Thymus (tissue), 14 donors: Measurements from ENCODE around the gene TRIM74. TPM values are rescaled to one million over a fixed set of nuclear protein-coding genes. Genes with fewer than 3 reads are reported as not detected.
"Not testable (repeated sequence)": the region's sequence is repeated elsewhere in the genome, so short reads cannot be mapped to it uniquely, and the experiment has no call there.

Experiments
- DNase-seq, 9 donors: peaks; one replicate each; pipeline ENCODE4 v3.0.0-alpha.2; 2013; ENCODE audit warnings: low spot score in 9 of 9, low read depth in 6 of 9, missing footprints in 1 of 9
- H3K27ac ChIP-seq, 2 donors: one replicate each; pipeline ENCODE4 v1.5.1; 2013; ENCODE audit warnings: control low read depth in 1 of 2, low read depth in 1 of 2, low read length in 1 of 2, mild to moderate bottlenecking in 1 of 2, moderate library complexity in 1 of 2
- H3K27me3 ChIP-seq, 2 donors: one replicate each; pipeline ENCODE4 v1.5.1; 2013; ENCODE audit warnings: low read length in 1 of 2; ENCODE audit not compliant: control insufficient read depth in 2 of 2, insufficient read depth in 1 of 2
- H3K36me3 ChIP-seq, 2 donors: one replicate each; pipeline ENCODE4 v1.5.1; 2013; ENCODE audit warnings: low read length in 1 of 2, mild to moderate bottlenecking in 1 of 2, moderate library complexity in 1 of 2; ENCODE audit not compliant: control insufficient read depth in 2 of 2, insufficient read depth in 2 of 2
- H3K4me1 ChIP-seq, 2 donors: one replicate each; pipeline ENCODE4 v1.5.1; 2013; ENCODE audit warnings: low read length in 2 of 2; ENCODE audit not compliant: control insufficient read depth in 2 of 2, insufficient read depth in 2 of 2
- H3K4me3 ChIP-seq, 2 donors: one replicate each; pipeline ENCODE4 v1.5.1; 2013; ENCODE audit warnings: low read length in 2 of 2, control low read depth in 1 of 2, mild to moderate bottlenecking in 1 of 2
- H3K9me3 ChIP-seq, 2 donors: one replicate each; pipeline ENCODE4 v1.5.1; 2013; ENCODE audit warnings: low read length in 1 of 2, mild to moderate bottlenecking in 1 of 2; ENCODE audit not compliant: control insufficient read depth in 2 of 2, insufficient read depth in 1 of 2
- WGBS: extraction: QIAGEN DNeasy Blood & Tissue Kit; methylation state at CpG from one replicate; pipeline ENCODE4 v1.1.7; 2013; 5-methylcytosine and 5-hydroxymethylcytosine counted together
- long read RNA-seq, 10 donors: transcript quantifications; one replicate each; lab custom pipeline, GENCODE V29; 2026
- polyA plus RNA-seq: library from polyadenylated mRNA; stranded (reverse); fragments of 200-250 nt; gene quantifications from one replicate; pipeline ENCODE4 v1.2.3, GENCODE V29; 2013
- total RNA-seq: library from RNA; stranded (reverse); fragments of 120-200 nt; gene quantifications from one replicate; pipeline ENCODE4 v1.2.4, GENCODE V29; 2013
- donor health status: healthy.

TRIM74 gene
- total RNA-seq = 0.09 TPM
- polyA plus RNA-seq = 3.2 TPM
- long read RNA-seq, donor 1 = 0 reads
- long read RNA-seq, donor 2 = 0 reads
- long read RNA-seq, donor 3 = 0 reads
- long read RNA-seq, donor 4 = 0 reads
- long read RNA-seq, donor 5 = 0 reads
- long read RNA-seq, donor 6 = 0 reads
- long read RNA-seq, donor 7 = 0 reads
- long read RNA-seq, donor 8 = 0 reads
- long read RNA-seq, donor 9 = 0 reads
- long read RNA-seq, donor 10 = 0 reads

DNA sequence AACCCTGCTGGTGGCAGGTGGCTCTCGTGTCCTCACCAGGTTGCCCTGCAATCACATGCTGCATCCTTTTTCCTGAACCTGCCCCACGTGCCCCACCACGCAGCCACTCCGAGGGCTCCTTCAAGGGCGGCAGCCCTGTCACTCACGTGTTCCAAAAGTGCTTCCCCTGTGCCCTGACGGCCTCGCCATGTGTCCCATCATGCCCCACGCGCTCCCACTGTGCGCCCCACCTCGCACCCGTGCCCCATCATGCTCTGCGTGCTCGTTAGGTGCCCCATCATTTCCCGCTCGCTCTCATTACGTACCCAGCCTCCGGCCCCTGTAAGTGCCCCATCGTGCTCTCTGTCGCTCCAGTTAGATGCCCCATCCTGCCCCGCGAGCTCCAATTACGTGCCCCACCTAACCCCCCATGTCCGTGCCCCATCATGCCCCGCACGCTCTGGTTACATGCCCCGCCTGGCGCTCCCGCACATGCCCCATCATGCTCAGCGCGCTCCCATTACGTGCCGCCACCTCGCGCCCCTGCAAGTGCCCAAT lies at the start of gene TRIM74:
Gene TRIM74 (minus strand): TSS at position 487 of the 537 bp plus-strand sequence. CDS start 3,309 bp downstream, outside the sequence.
- not testable (repeated sequence) for H3K4me1 ChIP-seq, H3K27ac ChIP-seq, H3K27me3 ChIP-seq, H3K4me3 ChIP-seq, H3K9me3 ChIP-seq, H3K36me3 ChIP-seq, DNase-seq
- 59% methylated on average over 11 of the region's 36 CpGs for WGBS

DNA sequence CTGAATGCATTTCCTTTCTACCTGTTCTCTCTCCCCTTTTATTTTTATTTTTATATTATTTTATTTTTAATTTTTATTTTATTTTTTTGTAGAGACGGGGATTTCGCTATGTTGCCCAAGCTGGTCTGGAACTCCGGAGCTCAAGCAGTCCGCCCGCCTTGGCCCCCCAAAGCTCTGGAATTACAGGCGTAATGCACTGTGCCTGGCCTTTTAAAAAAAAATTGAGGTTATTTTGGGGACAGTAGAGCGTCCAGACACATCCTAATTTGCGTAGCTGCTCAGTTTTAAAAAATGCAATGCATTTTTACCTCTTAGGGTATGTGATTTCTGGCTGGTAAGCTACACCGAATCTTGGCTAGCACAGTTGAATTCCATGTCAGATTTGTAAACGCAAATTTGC lies 37.2 kb upstream of the TRIM74 start:
- H3K4me1 ChIP-seq, H3K27me3 ChIP-seq, H3K9me3 ChIP-seq, H3K27ac ChIP-seq, H3K4me3 ChIP-seq, H3K36me3 ChIP-seq: not testable (repeated sequence)
- WGBS = 31% methylated on average over 10 of the region's 10 CpGs
- DNase-seq = peak in 1 of 9 donors; percentile 0

DNA sequence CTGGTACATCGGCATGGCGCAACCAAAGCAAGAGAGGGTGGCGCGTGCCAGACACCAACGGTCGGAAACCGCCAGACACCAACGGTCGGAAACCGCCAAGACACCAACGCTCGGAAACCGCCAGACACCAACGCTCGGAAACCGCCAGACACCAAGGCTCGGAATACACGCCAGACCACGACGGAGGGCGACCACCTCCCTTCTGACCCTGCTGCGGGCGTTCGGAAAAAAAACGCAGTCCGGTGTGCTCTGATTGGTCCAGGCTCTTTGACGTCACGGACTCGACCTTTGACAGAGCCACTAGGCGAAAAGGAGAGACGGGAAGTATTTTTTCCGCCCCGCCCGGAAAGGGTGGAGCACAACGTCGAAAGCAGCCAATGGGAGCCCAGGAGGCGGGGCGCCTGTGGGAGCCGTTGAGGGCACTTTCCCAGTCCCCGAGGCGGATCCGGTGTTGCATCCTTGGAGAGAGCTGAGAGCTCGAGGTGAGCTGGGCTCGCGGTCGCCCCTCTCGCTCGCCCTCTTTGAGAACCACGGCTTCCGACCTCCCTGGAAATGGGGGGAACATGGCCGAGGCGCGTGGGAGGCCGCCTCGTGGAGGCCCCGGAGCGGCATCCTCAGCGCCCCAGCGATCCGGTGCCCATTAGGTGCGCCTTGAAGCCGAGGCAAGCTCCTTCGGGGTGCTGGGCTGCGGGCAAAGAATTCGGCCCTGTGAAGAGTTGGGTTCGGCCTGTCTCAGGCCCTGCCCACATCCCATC lies 36.6 kb upstream of the TRIM74 start:
- under 1% methylated on average over 50 of the region's 66 CpGs for WGBS
- not testable (repeated sequence) for H3K36me3 ChIP-seq, H3K4me1 ChIP-seq, H3K9me3 ChIP-seq, H3K27me3 ChIP-seq
- H3K4me3 ChIP-seq = peak overlapping the region; percentile 51 to 52
- H3K27ac ChIP-seq = peak overlapping the region; percentile 78 to 95
- DNase-seq = peak in 6 of 9 donors; percentile 65 to 79 (median 72)

DNA sequence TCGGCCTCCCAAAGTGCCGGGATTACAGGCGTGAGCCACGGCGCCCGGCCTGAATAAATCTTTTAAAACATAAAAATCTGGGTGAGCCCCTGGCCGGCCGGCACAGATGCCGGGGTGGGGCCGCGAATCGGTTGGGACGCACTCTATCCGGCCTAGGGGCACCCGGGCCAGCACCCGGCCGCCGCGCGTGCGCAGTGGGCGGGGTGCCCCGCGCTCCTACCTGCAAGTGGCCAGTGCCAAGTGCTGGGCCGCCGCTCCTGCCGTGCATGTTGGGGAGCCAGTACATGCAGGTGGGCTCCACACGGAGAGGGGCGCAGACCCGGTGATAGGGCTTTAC lies 36.1 kb upstream of the TRIM74 start:
- H3K36me3 ChIP-seq, H3K4me1 ChIP-seq, DNase-seq, H3K9me3 ChIP-seq, H3K27me3 ChIP-seq: not testable (repeated sequence)
- WGBS = under 1% methylated on average over 17 of the region's 30 CpGs
- Histone ChIP-seq H3K4me3 (peak overlapping the region; percentile 51 to 52), H3K27ac (peak overlapping the region; percentile 78 to 83)

DNA sequence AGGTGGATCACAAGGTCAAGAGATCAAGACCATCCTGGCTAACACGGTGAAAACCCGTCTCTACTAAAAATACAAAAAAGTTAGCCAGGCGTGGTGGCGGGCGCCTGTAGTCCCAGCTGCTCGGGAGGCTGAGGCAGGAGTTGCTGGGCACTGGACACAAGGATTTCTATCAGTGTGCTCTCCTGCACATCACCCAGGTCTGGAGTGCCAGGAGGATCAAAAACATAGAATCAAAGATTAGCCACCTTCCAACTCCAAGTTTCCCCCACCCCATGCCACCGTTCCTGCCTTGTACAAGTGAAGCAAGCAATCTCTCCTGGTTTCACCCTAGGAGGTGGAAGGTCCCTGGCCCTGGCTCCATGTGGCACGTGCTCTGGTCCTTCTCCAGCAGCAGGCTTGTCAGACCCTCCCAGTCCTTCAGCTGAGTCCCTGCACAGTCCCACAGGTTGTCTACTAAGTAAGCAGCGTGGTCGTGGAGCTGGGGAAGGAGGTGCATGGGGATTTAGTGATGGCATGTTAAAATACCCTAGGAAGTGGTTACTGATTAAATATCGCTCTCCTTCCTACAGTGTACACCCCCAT lies 28.7 kb upstream of the TRIM74 start:
- no CpG with 5 or more reads among the region's 11 CpGs for WGBS

DNA sequence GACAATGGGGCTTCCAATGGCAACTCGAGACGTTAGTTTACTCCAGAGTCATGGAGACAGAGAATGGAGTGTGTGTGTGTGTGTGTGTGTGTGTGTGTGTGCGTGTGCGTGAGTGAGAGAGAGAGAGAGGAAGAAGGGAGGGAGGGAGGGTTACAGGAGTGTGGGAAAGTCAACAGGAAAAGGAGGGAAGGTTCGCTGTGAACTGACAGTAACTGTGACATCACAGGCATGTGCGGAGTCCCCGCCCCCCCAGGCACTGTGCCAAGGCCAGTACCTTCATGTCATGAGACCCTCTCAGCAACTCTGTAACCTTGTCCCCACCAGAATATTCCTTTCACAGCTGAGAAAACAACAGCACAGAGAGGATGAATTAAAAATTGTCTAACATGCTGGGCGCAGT lies 28.2 kb upstream of the TRIM74 start:
- H3K4me3 ChIP-seq, H3K27ac ChIP-seq, DNase-seq, H3K4me1 ChIP-seq, H3K9me3 ChIP-seq, H3K36me3 ChIP-seq, H3K27me3 ChIP-seq: not testable (repeated sequence)
- 76% methylated on average over 4 of the region's 8 CpGs for WGBS

More for the DNA sequence above, 28.7 kb upstream of the TRIM74 start:
- H3K36me3 ChIP-seq, H3K27me3 ChIP-seq, H3K27ac ChIP-seq, H3K4me1 ChIP-seq, DNase-seq, H3K4me3 ChIP-seq, H3K9me3 ChIP-seq: not testable (repeated sequence)

DNA sequence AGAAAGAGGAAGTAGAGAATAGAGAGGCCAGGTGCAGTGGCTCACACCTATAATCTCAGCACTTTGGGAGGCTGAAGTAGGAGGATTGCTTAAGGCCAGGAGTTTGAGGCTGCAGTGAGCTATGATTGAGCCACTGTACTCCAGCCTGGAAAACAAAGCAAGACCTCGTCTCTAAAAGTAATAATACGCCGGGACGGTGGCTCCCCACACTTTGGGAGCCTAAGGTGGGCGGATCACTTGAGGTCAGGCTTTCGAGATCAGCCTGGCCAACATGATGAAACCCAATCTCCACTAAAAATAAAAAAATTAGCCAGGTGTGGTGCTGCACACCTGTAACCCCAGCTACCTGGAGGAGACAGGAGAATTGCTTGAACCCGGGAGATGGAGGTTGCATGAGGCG lies 26.2 kb upstream of the TRIM74 start:
- H3K27me3 ChIP-seq, H3K4me1 ChIP-seq, H3K4me3 ChIP-seq, DNase-seq, H3K27ac ChIP-seq, H3K36me3 ChIP-seq, H3K9me3 ChIP-seq: not testable (repeated sequence)
- 98% methylated on average over 8 of the region's 8 CpGs for WGBS

DNA sequence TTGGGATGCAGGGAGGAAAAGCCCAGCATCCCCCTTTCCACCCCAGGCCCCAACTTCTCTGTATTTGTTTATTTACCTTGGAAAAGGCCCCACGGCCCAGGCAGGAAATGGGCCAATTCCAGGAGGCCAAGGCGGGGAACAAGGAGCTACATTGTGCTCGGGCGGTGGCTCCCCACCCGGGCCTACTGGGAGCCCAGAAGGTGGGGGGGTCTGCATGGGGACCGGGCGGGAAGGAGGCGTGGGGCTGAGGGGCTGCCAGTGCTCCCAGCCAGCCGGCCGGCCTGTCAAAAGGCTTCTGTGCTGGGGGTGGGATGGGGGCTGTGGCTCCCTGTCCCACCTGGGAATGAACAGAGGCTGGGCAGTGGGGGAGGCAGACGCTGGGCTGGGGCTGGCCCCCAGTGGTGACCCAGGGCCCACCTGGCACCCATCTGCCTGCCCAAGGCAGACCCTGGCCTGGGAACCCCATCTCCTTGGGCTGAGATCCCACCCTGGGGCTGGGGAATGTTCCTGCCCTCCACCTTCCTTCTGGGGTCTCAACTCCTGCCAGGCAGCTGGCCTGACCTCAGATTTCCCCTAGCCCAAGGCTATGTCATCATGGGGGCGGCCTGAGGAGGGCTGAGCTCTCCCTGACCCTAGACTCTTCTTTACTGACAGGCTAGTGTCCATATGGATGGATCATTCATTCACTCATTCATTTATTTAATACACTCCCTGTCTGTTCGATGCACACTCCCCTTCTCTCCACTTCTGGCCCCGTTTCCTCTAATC lies 21.1 kb upstream of the TRIM74 start:
- not testable (repeated sequence) for H3K4me1 ChIP-seq, H3K27ac ChIP-seq, H3K9me3 ChIP-seq, H3K27me3 ChIP-seq, DNase-seq, H3K36me3 ChIP-seq, H3K4me3 ChIP-seq
- WGBS = 97% methylated on average over 10 of the region's 14 CpGs

DNA sequence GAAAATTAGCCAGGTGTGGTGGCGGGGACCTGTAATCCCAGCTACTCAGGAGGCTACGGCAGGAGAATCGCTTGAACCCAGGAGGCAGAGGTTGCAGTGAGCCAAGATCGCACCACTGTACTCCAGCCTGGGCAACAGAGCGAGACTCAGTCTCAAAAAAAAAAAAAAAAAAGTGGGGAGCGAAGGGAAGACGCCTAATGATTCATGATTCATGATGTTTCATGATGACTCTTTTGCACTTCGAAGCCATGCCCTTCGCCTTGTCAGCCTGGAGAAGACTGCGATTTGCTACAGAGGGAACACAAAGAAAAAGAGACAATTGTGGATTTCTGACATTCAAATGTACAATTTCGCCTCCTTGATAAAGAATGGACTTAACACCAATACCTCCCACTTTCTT lies 12.8 kb upstream of the TRIM74 start:
- H3K4me1 ChIP-seq, DNase-seq, H3K4me3 ChIP-seq, H3K36me3 ChIP-seq, H3K27ac ChIP-seq, H3K9me3 ChIP-seq, H3K27me3 ChIP-seq: not testable (repeated sequence)
- 100% methylated on average over 2 of the region's 11 CpGs for WGBS
